Neural crest cell (in vitro differentiated cells): ENCODE data around the gene COL23A1. TPM values are rescaled to one million over a fixed set of nuclear protein-coding genes. Genes with fewer than 3 reads are reported as not detected.

Experiments
- DNase-seq: peaks from one replicate; pipeline ENCODE4 v3.0.0; 2021; ENCODE audit warnings: low read depth, mixed read lengths, low spot score
- H3K27ac Mint-ChIP-seq: one replicate; pipeline ENCODE4 v1.8.0; 2021; ENCODE audit warnings: mild to moderate bottlenecking, mixed read lengths; ENCODE audit not compliant: unreplicated experiment
- H3K27me3 Mint-ChIP-seq: 2 replicates; pipeline ENCODE4 v1.8.0; 2021; ENCODE audit warnings: low read depth, mild to moderate bottlenecking, mixed read lengths
- H3K36me3 Mint-ChIP-seq: 2 replicates; pipeline ENCODE4 v1.8.0; 2021; ENCODE audit warnings: low read depth, mild to moderate bottlenecking, mixed read lengths
- H3K4me1 Mint-ChIP-seq: 2 replicates; pipeline ENCODE4 v1.8.0; 2021; ENCODE audit warnings: mixed read lengths
- H3K4me3 Mint-ChIP-seq: one replicate; pipeline ENCODE4 v1.8.0; 2021; ENCODE audit warnings: mild to moderate bottlenecking, mixed read lengths
- H3K9me3 Mint-ChIP-seq: 2 replicates; pipeline ENCODE4 v1.8.0; 2021; ENCODE audit warnings: mixed read lengths
- CTCF ChIP-seq: fragments of 200-600 bp; sonication (generic); conservative IDR thresholded peaks from 2 replicates; pipeline ENCODE4 v1.5.0; 2021; ENCODE audit warnings: antibody characterized with exemption, mild to moderate bottlenecking
- total RNA-seq: library from RNA; stranded (reverse); gene quantifications from 2 replicates; pipeline ENCODE4 v1.2.1, GENCODE V29; 2021

The COL23A1 gene
- total RNA-seq, 1 donor from 2014 or later: 33.7 TPM

GRCh38 chr5:178314061-178314660 is 276.0 kb downstream of the COL23A1 start:
- peaks cover 4% of the 10 kb centered on the region for H3K36me3 Mint-ChIP-seq
- no peak for DNase-seq

GRCh38 chr5:178313316-178313715 is 276.9 kb downstream of the COL23A1 start:
- Mint-ChIP-seq H3K36me3 (peaks cover 4% of the 10 kb centered on the region), H3K27me3 (no peaks in the 10 kb centered on the region), H3K27ac (no peak overlapping the region), H3K4me1 (peaks cover 7% of the 10 kb centered on the region), H3K4me3 (no peak overlapping the region), H3K9me3 (no peaks in the 10 kb centered on the region)
- TF ChIP-seq CTCF: no peak
- DNase-seq: no peak

More at GRCh38 chr5:178314061-178314660, 276.0 kb downstream of the COL23A1 start:
- no peaks in the 10 kb centered on the region for H3K9me3 Mint-ChIP-seq
- peaks cover 7% of the 10 kb centered on the region for H3K4me1 Mint-ChIP-seq
- TF ChIP-seq CTCF: no peak
- no peak overlapping the region for H3K27ac Mint-ChIP-seq
- no peak overlapping the region for H3K4me3 Mint-ChIP-seq
- H3K27me3 Mint-ChIP-seq: no peaks in the 10 kb centered on the region

- no peak for DNase-seq
- peaks cover 10% of the 10 kb centered on the region for H3K4me1 Mint-ChIP-seq
- no peaks in the 10 kb centered on the region for H3K9me3 Mint-ChIP-seq
- no peak for TF ChIP-seq CTCF
- no peaks in the 10 kb centered on the region for H3K27me3 Mint-ChIP-seq
- peaks cover 4% of the 10 kb centered on the region for H3K36me3 Mint-ChIP-seq
- H3K4me3 Mint-ChIP-seq: peak overlapping the region; percentile 5
- H3K27ac Mint-ChIP-seq: peak overlapping the region; percentile 7
These were observed 277.3 kb downstream of the COL23A1 start for GRCh38 chr5:178312880-178313282.

GRCh38 chr5:178310130-178310865 is 279.9 kb downstream of the COL23A1 start:
- H3K4me3 Mint-ChIP-seq: no peak overlapping the region

More at GRCh38 chr5:178310130-178310865, 279.9 kb downstream of the COL23A1 start:
- Mint-ChIP-seq H3K36me3 (peaks cover 4% of the 10 kb centered on the region), H3K27me3 (no peaks in the 10 kb centered on the region), H3K9me3 (peaks cover 3% of the 10 kb centered on the region), H3K4me1 (peaks cover 29% of the 10 kb centered on the region), H3K27ac (peak overlapping the region; percentile 35)
- no peak for DNase-seq
- TF ChIP-seq CTCF: no peak
